ENCODE results near the gene POLR3G. TPM values are rescaled to one million over a fixed set of nuclear protein-coding genes. Genes with fewer than 3 reads are reported as not detected.
A peak's percentile ranks its signal among the peaks of the same experiment; 100 is the strongest.

The POLR3G gene
- polyA plus RNA-seq, 3 donors = 2.1 to 3.5 (median 2.7) TPM

- DNase-seq (ENCODE audit: extremely low read depth in 1 of 11, low read depth in 9 of 11, low spot score in 4 of 11) = no peak
Measured at GRCh38 chr5:90484540-90484939, 9.9 kb downstream of the POLR3G start.

DNA sequence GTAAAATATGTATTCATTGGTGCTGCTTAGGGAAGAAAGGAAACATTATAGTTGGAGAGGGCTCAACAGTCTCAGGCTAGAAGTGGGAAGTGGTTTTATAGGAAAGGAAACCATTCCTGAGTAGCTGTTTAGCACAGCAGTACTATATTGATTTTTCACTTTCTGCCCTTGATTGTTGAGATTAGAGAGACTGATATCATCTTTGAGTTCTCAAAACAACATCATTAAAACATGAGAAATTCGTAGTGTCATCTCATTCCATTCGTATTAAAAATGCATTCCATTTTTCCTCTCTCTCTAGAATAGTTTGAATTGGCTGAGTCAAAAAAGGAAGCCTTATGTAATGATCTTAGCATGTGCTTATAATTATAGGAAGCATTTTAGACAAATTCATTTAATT is 14.1 kb downstream of the POLR3G start:
- DNase-seq (ENCODE audit: extremely low read depth in 1 of 11, low read depth in 9 of 11, low spot score in 4 of 11) = no peak

- DNase-seq (ENCODE audit: extremely low read depth in 1 of 11, low read depth in 9 of 11, low spot score in 4 of 11) = no peak
Measured at GRCh38 chr5:90494043-90494442, 19.4 kb downstream of the POLR3G start.

GRCh38 chr5:90495146-90495545 is 20.5 kb downstream of the POLR3G start:
- no peak for DNase-seq (ENCODE audit: extremely low read depth in 1 of 11, low read depth in 9 of 11, low spot score in 4 of 11)

- DNase-seq (ENCODE audit: extremely low read depth in 1 of 11, low read depth in 9 of 11, low spot score in 4 of 11) = no peak
Measured at GRCh38 chr5:90503596-90503995, 28.9 kb downstream of the POLR3G start.

- DNase-seq (ENCODE audit: extremely low read depth in 1 of 11, low read depth in 9 of 11, low spot score in 4 of 11) = no peak
Measured at GRCh38 chr5:90504743-90505142, 30.1 kb downstream of the POLR3G start.

DNA sequence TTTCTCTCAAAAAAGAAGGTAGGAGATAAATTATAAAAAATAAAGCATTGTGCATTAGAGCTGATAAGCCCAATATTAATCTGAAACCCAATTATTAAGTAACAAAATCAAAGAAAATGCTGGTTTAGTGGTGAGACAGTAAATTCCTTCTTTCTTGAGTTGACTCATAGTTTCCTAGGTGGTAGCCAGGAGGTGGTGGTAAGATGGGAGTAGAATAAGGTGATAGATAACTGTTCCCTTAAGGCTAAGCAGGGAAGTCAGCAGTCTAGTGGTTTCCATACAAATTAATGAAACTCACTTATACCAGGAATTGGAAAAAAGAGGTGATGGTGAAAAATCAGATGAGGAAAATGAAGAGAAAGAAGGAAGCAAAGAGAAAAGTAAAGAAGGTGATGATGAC is 31.6 kb downstream of the POLR3G start:
- DNase-seq (ENCODE audit: extremely low read depth in 1 of 11, low read depth in 9 of 11, low spot score in 4 of 11) = no peak

DNA sequence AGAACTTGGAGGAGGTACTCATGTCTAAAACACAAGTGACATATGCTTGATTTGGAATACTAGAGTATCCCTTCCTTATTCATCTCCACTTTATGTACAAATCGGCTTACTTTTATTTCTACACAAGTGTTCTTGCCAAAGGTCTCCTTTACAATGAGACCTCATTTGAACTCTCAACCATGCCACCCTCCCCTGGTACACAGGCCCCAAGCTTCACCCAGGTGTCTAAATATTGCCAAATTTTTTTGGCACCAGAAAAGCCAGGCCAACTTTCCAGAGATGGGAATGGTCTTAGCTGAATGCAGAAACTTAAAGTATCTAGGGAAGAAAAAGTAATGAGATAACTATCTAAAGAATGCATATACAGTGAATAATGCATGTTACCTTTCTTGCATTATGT is 35.8 kb downstream of the POLR3G start:
- no peak for DNase-seq (ENCODE audit: extremely low read depth in 1 of 11, low read depth in 9 of 11, low spot score in 4 of 11)

- no peak for DNase-seq (ENCODE audit: extremely low read depth in 1 of 11, low read depth in 9 of 11, low spot score in 4 of 11)
Measured at GRCh38 chr5:90514520-90514919, 39.9 kb downstream of the POLR3G start.

DNA sequence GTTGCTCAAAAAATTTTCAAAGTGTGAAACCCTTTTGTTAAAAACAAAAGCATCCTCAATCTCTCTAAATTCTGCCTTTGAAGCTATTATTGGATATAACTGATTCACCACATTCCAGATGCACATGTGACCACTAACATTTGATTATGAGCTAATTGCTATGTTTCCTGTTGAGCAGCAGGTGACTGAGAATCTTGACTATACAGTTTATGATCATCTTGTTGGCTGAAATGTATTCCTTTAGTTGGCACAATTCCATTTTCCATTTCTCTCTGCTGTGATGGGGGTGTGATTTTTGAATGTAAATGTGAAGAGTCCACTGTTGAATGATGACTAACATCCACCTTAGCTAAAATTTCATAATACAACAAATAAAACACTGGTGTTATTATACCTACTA is 44.0 kb downstream of the POLR3G start:
- no peak for DNase-seq (ENCODE audit: extremely low read depth in 1 of 11, low read depth in 9 of 11, low spot score in 4 of 11)

GRCh38 chr5:90519081-90519480 is 44.4 kb downstream of the POLR3G start:
- DNase-seq (ENCODE audit: extremely low read depth in 1 of 11, low read depth in 9 of 11, low spot score in 4 of 11) = no peak

- peak in 9 of 11 donors; percentile 6 to 31 (median 16) for DNase-seq (ENCODE audit: extremely low read depth in 1 of 11, low read depth in 9 of 11, low spot score in 4 of 11)
Measured at GRCh38 chr5:90528601-90529193, 54.0 kb downstream of the POLR3G start.

GRCh38 chr5:90529194-90529938 is 54.7 kb downstream of the POLR3G start, which contains the start of gene LYSMD3:
Gene LYSMD3 (minus strand): TSS chr5:90529584. CDS start chr5:90525289, 4,295 bp downstream.
- DNase-seq (ENCODE audit: extremely low read depth in 1 of 11, low read depth in 9 of 11, low spot score in 4 of 11) = peak; percentile 85 to 94 (median 93)

GRCh38 chr5:90529939-90530677 is 55.4 kb downstream of the POLR3G start:
- peak; percentile 44 to 76 (median 70) for DNase-seq (ENCODE audit: extremely low read depth in 1 of 11, low read depth in 9 of 11, low spot score in 4 of 11)

DNA sequence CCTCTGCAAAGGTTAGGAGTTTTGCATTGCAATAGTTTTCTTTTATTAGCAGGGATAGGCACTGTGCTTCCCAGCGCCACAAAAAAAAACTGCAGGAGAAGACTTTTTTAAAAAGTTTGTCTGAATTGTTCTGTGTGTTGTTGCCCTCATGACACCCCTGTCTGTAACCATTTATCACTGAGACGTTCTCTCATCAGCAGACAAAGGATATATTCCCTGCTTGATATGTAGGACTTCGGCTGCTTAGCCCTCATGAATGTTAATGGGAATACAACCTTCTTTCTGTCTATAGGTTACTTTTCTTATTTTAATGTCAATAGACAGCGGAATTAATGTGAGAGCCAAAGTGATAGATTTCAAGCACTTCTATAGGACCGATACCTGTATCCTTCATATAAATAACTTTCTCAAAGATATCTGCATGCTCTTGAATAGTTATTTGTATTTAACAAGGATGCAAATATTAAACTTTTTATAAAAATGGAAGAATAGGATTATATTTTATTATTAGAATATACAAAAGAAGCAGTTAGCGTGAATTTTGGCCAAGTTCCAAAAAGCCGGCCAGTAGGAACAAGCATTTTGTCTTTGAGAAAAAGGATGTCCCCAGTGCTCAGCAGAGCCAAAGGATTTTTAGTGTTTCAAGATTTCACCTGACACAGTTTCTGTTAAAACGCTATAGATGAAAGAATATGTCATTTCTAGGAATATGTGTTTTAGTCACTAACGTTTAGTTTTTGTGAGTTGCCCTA is 56.2 kb downstream of the POLR3G start:
- no peak for DNase-seq (ENCODE audit: extremely low read depth in 1 of 11, low read depth in 9 of 11, low spot score in 4 of 11)

GRCh38 chr5:90533794-90534193 is 59.1 kb downstream of the POLR3G start:
- no peak for DNase-seq (ENCODE audit: extremely low read depth in 1 of 11, low read depth in 9 of 11, low spot score in 4 of 11)

GRCh38 chr5:90534922-90535321 is 60.3 kb downstream of the POLR3G start:
- no peak for DNase-seq (ENCODE audit: extremely low read depth in 1 of 11, low read depth in 9 of 11, low spot score in 4 of 11)

GRCh38 chr5:90542827-90543519 is 68.3 kb downstream of the POLR3G start:
- no peak for DNase-seq (ENCODE audit: extremely low read depth in 1 of 11, low read depth in 9 of 11, low spot score in 4 of 11)

DNA sequence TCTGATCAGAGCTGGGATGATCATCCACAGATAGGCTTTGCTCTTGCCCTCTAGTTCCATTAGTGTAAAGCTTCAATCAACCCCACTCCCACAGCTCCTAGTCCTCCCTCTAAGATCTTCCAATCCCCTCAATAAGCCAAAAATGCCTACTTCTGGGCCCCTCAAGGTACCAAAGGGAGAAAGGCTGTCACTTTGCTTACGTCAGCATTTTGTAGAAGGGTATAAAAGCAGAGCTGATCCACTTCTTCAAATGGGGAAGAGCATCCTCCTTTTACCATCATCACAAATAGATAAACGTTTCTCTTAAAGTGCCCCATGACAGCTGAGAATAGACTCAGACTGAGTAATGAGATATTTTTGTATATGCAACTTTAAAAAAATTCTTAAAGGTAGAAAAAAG is 70.8 kb downstream of the POLR3G start:
- DNase-seq (ENCODE audit: extremely low read depth in 1 of 11, low read depth in 9 of 11, low spot score in 4 of 11) = no peak
